Liver (tissue), 9 donors: Measurements from ENCODE around the gene ACO2. TPM values are rescaled to one million over a fixed set of nuclear protein-coding genes. Genes with fewer than 3 reads are reported as not detected.

Experiments
- DNase-seq: peaks from one replicate; pipeline ENCODE4 v3.0.0-alpha.2; 2017; ENCODE audit warnings: low spot score
- H3K27ac ChIP-seq, 2 donors: one replicate each; pipeline ENCODE4 v1.7.0; 2013; ENCODE audit warnings: inconsistent platforms in 2 of 2, low read length in 2 of 2, control low read depth in 1 of 2, low read depth in 1 of 2, mild to moderate bottlenecking in 1 of 2
- H3K27me3 ChIP-seq, 4 donors: one replicate each; pipeline versions ENCODE4 v1.6.1 to v1.7.0; 2013; ENCODE audit warnings: low read length in 3 of 4, inconsistent platforms in 1 of 4, mild to moderate bottlenecking in 1 of 4, moderate library complexity in 1 of 4; ENCODE audit not compliant: control insufficient read depth in 4 of 4, insufficient read depth in 4 of 4
- H3K36me3 ChIP-seq, 4 donors: one replicate each; pipeline versions ENCODE4 v1.6.1 to v1.7.0; 2013; ENCODE audit warnings: low read length in 3 of 4, mild to moderate bottlenecking in 3 of 4, low read depth in 1 of 4, moderate library complexity in 1 of 4; ENCODE audit not compliant: control insufficient read depth in 4 of 4, insufficient read depth in 3 of 4
- H3K4me1 ChIP-seq, 4 donors: one replicate each; pipeline versions ENCODE4 v1.6.1 to v1.7.0; 2013; ENCODE audit warnings: low read length in 3 of 4, mild to moderate bottlenecking in 3 of 4, moderate library complexity in 1 of 4; ENCODE audit not compliant: control insufficient read depth in 4 of 4, insufficient read depth in 4 of 4
- H3K4me3 ChIP-seq, 3 donors: one replicate each; pipeline versions ENCODE4 v1.6.1 to v1.7.0; 2013; ENCODE audit warnings: low read length in 3 of 3, control low read depth in 1 of 3, low read depth in 1 of 3, mild to moderate bottlenecking in 1 of 3
- H3K9ac ChIP-seq, 2 donors: one replicate each; pipeline ENCODE4 v1.7.0; 2013; ENCODE audit warnings: low read length in 2 of 2, mild to moderate bottlenecking in 2 of 2, moderate library complexity in 2 of 2, control low read depth in 1 of 2, low read depth in 1 of 2
- H3K9me3 ChIP-seq, 4 donors: one replicate each; pipeline versions ENCODE4 v1.6.1 to v1.7.0; 2013; ENCODE audit warnings: low read length in 3 of 4; ENCODE audit not compliant: control insufficient read depth in 4 of 4
- EGR1 ChIP-seq, 2 donors: IDR thresholded peaks; 2 replicates each; pipeline ENCODE4 v1.6.1; 2016 to 2018; ENCODE audit warnings: antibody characterized with exemption in 2 of 2, low read depth in 2 of 2
- FOXA1 ChIP-seq: IDR thresholded peaks from 2 replicates; pipeline ENCODE4 v1.6.1; 2016; ENCODE audit warnings: antibody characterized with exemption
- FOXA2 ChIP-seq: IDR thresholded peaks from 2 replicates; pipeline ENCODE4 v1.6.1; 2016; ENCODE audit warnings: antibody characterized with exemption
- GABPA ChIP-seq, 2 donors: IDR thresholded peaks in 1 of 2; conservative IDR thresholded peaks in 1 of 2; 2 replicates each; pipeline ENCODE4 v1.6.1; 2016; ENCODE audit warnings: antibody characterized with exemption in 2 of 2, mild to moderate bottlenecking in 1 of 2, moderate library complexity in 1 of 2
- HNF4A ChIP-seq, 2 donors: conservative IDR thresholded peaks; 2 replicates each; pipeline ENCODE4 v1.6.1; 2016; ENCODE audit warnings: antibody characterized with exemption in 2 of 2, mild to moderate bottlenecking in 2 of 2
- HNF4G ChIP-seq: IDR thresholded peaks from 2 replicates; pipeline ENCODE4 v1.6.1; 2016; ENCODE audit warnings: antibody characterized with exemption
- JUND ChIP-seq, 2 donors: IDR thresholded peaks; 2 replicates each; pipeline ENCODE4 v1.6.1; 2016; ENCODE audit warnings: antibody characterized with exemption in 2 of 2
- NR2F2 ChIP-seq: IDR thresholded peaks from 2 replicates; pipeline ENCODE4 v1.6.1; 2016; ENCODE audit warnings: antibody characterized with exemption
- RAD21 ChIP-seq, 2 donors: IDR thresholded peaks; 2 replicates each; pipeline ENCODE4 v1.6.1; 2016; ENCODE audit warnings: antibody characterized with exemption in 2 of 2, mild to moderate bottlenecking in 2 of 2
- RXRA ChIP-seq, 2 donors: IDR thresholded peaks; 2 replicates each; pipeline ENCODE4 v1.6.1; 2017 to 2018; ENCODE audit warnings: antibody characterized with exemption in 2 of 2, mild to moderate bottlenecking in 1 of 2
- SP1 ChIP-seq: IDR thresholded peaks from 2 replicates; pipeline ENCODE4 v1.6.1; 2018; ENCODE audit warnings: antibody characterized with exemption, mild to moderate bottlenecking
- TAF1 ChIP-seq: conservative IDR thresholded peaks from 2 replicates; pipeline ENCODE4 v1.6.1; 2016; ENCODE audit warnings: antibody characterized with exemption, mild to moderate bottlenecking
- YY1 ChIP-seq: IDR thresholded peaks from 2 replicates; pipeline ENCODE4 v1.6.1; 2016; ENCODE audit warnings: antibody characterized with exemption, mild to moderate bottlenecking
- WGBS: extraction: QIAGEN DNeasy Blood & Tissue Kit; methylation state at CpG from one replicate; pipeline ENCODE4 v1.1.7; 2013; 5-methylcytosine and 5-hydroxymethylcytosine counted together
- polyA plus RNA-seq, 2 donors: library from polyadenylated mRNA; stranded (reverse) in 1 of 2; unstranded in 1 of 2; fragments of 200-250 nt in 1 of 2; fragments of >200 nt in 1 of 2; fragmentation: Nextera tagmentation in 1 of 2; extraction: Ambion mirVana in 1 of 2; gene quantifications; one replicate each; pipeline versions ENCODE4 v1.2.1 to v1.2.3, GENCODE V29; 2013 to 2015
- total RNA-seq, 2 donors: library from RNA; depleted of rRNA; stranded (reverse); fragments of >200 nt; gene quantifications; one replicate each; pipeline ENCODE4 v1.2.3, GENCODE V29; 2014
- TF ChIP-seq, protein P1 (sequence below): IDR thresholded peaks from 2 replicates; pipeline ENCODE4 v1.6.1; 2016; ENCODE audit warnings: antibody characterized with exemption
- TF ChIP-seq, protein P2 (sequence below): fragments of 150-350 bp; IDR thresholded peaks from 2 replicates; pipeline ENCODE4 v1.5.1; 2017; ENCODE audit warnings: improper control_type of control experiment, low read depth, low read length; ENCODE audit not compliant: missing input control
- TF ChIP-seq, protein P3 (sequence below): IDR thresholded peaks from 2 replicates; pipeline ENCODE4 v1.6.1; 2016; ENCODE audit warnings: antibody characterized with exemption
- TF ChIP-seq, protein P4 (sequence below): IDR thresholded peaks from 2 replicates; pipeline ENCODE4 v1.6.1; 2016; ENCODE audit warnings: antibody characterized with exemption
- TF ChIP-seq, protein P5 (sequence below): IDR thresholded peaks from 2 replicates; pipeline ENCODE4 v1.6.1; 2016; ENCODE audit warnings: antibody characterized with exemption, mild to moderate bottlenecking
- donor health status: healthy.
- donor health status: healthy.
- donor health status: healthy.
- donor health status: healthy.
- donor health status: healthy.

Gene ACO2
- total and polyA plus RNA-seq, 4 donors: 45.3 to 76.1 (median 68.9) TPM

DNA sequence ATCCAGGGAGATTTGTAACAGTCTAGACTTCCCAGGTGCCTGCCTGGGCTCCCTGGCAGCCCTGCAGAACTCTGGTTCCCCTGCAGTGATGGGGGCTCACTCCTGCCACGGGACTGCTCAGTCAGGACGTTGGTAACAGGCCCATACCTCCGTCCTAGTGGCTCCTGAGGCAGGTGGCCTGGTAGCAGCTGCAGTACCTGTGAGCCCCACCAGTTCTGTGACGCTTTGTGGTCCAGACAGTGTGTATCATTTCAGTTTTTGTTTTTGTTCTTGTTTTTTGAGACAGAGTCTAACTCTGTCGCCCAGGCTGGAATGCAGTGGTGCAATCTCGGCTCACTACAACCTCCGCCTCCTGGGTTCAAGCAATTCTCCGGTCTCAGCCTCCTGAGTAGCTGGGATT lies 47.5 kb downstream of the ACO2 start:
- H3K4me3 ChIP-seq: no peak overlapping the region
- peaks cover 4 to 28% (median 19%) of the 10 kb centered on the region in 4 donors for H3K4me1 ChIP-seq
- WGBS: 93% methylated on average over 8 of the region's 8 CpGs
- no peak overlapping the region for H3K9ac ChIP-seq
- TF ChIP-seq NR2F2 (no peak), RAD21 (IDR thresholded peaks at IDR 0.05) (no peak), HNF4G (no peak)
- TF ChIP-seq, protein P1, sequence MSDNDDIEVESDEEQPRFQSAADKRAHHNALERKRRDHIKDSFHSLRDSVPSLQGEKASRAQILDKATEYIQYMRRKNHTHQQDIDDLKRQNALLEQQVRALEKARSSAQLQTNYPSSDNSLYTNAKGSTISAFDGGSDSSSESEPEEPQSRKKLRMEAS: no peak
- no peak for DNase-seq
- H3K27me3 ChIP-seq: no peaks in the 10 kb centered on the region
- no peaks in the 10 kb centered on the region for H3K9me3 ChIP-seq
- H3K36me3 ChIP-seq: peaks cover 8 to 61% (median 29%) of the 10 kb centered on the region in 4 donors
- no peak overlapping the region for H3K27ac ChIP-seq

DNA sequence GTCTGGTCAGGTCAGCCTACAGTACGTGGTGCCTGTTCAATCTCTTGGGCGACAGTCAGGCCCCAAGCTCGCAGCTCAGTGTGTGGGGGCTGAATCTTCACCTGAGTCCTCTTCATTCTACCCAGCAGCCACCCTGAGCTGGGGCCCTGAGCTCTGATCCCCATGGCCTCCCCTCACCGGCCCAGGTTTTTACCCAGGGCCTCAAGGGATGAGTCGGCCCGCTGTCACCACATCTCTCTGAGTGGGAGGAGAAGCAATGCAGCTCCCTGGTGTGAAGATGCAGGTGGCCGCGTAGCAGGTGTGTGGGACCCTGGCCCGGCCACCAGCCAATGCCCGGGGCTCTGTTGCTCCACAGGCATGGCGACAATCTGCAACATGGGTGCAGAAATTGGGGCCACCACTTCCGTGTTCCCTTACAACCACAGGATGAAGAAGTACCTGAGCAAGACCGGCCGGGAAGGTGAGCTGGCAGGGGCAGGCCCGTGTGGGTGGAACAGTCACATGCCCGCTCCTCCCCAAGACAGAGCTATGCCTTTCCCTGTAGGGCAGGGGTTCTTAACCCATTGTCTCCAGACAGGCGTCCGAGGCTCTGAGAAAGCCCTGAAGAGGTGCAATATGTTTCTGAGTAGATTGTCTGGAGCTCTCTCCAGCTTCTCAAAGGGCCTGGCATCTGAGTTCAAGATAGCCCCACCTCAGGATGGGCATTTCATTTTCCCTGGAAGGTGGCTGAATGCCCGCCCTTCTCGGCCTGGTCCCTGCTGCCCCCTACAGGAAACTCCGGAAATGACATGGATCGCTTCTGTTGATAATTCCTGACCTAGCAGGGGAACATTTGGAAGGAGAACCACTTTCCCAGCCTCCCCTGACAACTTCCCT lies 48.5 kb downstream of the ACO2 start:
- WGBS: 60% methylated on average over 22 of the region's 22 CpGs
- TF ChIP-seq GABPA (IDR thresholded peaks at IDR 0.05 in 1 of 2, conservative IDR thresholded peaks at IDR 0.05 in 1 of 2) (no peak), RXRA (IDR thresholded peaks at IDR 0.05) (peak in 1 of 2 donors; percentile 23), HNF4G (no peak), RAD21 (IDR thresholded peaks at IDR 0.05) (peak; percentile 99)
- TF ChIP-seq, protein P2, sequence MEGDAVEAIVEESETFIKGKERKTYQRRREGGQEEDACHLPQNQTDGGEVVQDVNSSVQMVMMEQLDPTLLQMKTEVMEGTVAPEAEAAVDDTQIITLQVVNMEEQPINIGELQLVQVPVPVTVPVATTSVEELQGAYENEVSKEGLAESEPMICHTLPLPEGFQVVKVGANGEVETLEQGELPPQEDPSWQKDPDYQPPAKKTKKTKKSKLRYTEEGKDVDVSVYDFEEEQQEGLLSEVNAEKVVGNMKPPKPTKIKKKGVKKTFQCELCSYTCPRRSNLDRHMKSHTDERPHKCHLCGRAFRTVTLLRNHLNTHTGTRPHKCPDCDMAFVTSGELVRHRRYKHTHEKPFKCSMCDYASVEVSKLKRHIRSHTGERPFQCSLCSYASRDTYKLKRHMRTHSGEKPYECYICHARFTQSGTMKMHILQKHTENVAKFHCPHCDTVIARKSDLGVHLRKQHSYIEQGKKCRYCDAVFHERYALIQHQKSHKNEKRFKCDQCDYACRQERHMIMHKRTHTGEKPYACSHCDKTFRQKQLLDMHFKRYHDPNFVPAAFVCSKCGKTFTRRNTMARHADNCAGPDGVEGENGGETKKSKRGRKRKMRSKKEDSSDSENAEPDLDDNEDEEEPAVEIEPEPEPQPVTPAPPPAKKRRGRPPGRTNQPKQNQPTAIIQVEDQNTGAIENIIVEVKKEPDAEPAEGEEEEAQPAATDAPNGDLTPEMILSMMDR: peak; percentile 89
- no peaks in the 10 kb centered on the region for H3K27me3 ChIP-seq
- peaks cover under 1 to 21% (median 11%) of the 10 kb centered on the region in 4 donors for H3K4me1 ChIP-seq
- peak; percentile 87 for DNase-seq
- no peak overlapping the region for H3K27ac ChIP-seq
- no peak overlapping the region for H3K4me3 ChIP-seq
- H3K36me3 ChIP-seq: peaks cover 8 to 54% (median 29%) of the 10 kb centered on the region in 4 donors
- H3K9me3 ChIP-seq: no peaks in the 10 kb centered on the region
- no peak overlapping the region for H3K9ac ChIP-seq

DNA sequence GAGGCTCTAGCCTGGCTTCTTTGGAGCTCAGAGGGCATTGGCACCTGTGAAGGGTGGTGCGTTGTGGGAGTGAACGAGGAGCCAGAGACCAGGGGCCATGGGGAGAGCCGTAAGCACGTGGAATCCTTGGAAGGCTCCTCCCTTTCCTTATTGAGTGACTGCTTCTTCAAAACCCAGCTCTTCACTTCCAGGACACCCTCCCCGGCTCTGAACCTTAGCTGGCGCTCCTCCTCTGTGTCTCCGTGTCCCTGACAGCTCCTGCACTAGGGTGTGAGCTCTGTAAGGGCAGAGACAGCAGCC lies 49.1 kb downstream of the ACO2 start:
- H3K36me3 ChIP-seq: peaks cover 8 to 50% (median 31%) of the 10 kb centered on the region in 4 donors
- H3K4me1 ChIP-seq: peaks cover 0 to 21% (median 12%) of the 10 kb centered on the region in 4 donors
- no peak overlapping the region for H3K9ac ChIP-seq
- WGBS: 68% methylated on average over 7 of the region's 7 CpGs
- DNase-seq: no peak
- no peak overlapping the region for H3K27ac ChIP-seq
- no peak overlapping the region for H3K4me3 ChIP-seq
- no peaks in the 10 kb centered on the region for H3K9me3 ChIP-seq
- no peaks in the 10 kb centered on the region for H3K27me3 ChIP-seq
- TF ChIP-seq NR2F2 (no peak), GABPA (IDR thresholded peaks at IDR 0.05 in 1 of 2, conservative IDR thresholded peaks at IDR 0.05 in 1 of 2) (no peak), FOXA2 (no peak), EGR1 (IDR thresholded peaks at IDR 0.05; ENCODE audit: low read depth in 2 of 2) (no peak), YY1 (no peak), HNF4G (no peak), SP1 (no peak), FOXA1 (no peak), TAF1 (no peak), RAD21 (IDR thresholded peaks at IDR 0.05) (no peak), RXRA (IDR thresholded peaks at IDR 0.05) (no peak), JUND (IDR thresholded peaks at IDR 0.05) (no peak), HNF4A (conservative IDR thresholded peaks at IDR 0.05) (no peak)
- TF ChIP-seq, protein P3, sequence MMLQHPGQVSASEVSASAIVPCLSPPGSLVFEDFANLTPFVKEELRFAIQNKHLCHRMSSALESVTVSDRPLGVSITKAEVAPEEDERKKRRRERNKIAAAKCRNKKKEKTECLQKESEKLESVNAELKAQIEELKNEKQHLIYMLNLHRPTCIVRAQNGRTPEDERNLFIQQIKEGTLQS: no peak
- TF ChIP-seq, protein P4, sequence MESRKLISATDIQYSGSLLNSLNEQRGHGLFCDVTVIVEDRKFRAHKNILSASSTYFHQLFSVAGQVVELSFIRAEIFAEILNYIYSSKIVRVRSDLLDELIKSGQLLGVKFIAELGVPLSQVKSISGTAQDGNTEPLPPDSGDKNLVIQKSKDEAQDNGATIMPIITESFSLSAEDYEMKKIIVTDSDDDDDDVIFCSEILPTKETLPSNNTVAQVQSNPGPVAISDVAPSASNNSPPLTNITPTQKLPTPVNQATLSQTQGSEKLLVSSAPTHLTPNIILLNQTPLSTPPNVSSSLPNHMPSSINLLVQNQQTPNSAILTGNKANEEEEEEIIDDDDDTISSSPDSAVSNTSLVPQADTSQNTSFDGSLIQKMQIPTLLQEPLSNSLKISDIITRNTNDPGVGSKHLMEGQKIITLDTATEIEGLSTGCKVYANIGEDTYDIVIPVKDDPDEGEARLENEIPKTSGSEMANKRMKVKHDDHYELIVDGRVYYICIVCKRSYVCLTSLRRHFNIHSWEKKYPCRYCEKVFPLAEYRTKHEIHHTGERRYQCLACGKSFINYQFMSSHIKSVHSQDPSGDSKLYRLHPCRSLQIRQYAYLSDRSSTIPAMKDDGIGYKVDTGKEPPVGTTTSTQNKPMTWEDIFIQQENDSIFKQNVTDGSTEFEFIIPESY: no peak
- TF ChIP-seq, protein P1: no peak
- TF ChIP-seq, protein P5, sequence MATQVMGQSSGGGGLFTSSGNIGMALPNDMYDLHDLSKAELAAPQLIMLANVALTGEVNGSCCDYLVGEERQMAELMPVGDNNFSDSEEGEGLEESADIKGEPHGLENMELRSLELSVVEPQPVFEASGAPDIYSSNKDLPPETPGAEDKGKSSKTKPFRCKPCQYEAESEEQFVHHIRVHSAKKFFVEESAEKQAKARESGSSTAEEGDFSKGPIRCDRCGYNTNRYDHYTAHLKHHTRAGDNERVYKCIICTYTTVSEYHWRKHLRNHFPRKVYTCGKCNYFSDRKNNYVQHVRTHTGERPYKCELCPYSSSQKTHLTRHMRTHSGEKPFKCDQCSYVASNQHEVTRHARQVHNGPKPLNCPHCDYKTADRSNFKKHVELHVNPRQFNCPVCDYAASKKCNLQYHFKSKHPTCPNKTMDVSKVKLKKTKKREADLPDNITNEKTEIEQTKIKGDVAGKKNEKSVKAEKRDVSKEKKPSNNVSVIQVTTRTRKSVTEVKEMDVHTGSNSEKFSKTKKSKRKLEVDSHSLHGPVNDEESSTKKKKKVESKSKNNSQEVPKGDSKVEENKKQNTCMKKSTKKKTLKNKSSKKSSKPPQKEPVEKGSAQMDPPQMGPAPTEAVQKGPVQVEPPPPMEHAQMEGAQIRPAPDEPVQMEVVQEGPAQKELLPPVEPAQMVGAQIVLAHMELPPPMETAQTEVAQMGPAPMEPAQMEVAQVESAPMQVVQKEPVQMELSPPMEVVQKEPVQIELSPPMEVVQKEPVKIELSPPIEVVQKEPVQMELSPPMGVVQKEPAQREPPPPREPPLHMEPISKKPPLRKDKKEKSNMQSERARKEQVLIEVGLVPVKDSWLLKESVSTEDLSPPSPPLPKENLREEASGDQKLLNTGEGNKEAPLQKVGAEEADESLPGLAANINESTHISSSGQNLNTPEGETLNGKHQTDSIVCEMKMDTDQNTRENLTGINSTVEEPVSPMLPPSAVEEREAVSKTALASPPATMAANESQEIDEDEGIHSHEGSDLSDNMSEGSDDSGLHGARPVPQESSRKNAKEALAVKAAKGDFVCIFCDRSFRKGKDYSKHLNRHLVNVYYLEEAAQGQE: no peak
